ENCODE measurements around the gene TIPARP. TPM values are rescaled to one million over a fixed set of nuclear protein-coding genes. Genes with fewer than 3 reads are reported as not detected.
"Not testable (repeated sequence)": the region's sequence is repeated elsewhere in the genome, so short reads cannot be mapped to it uniquely, and the experiment has no call there.

Gene TIPARP
- total RNA-seq, 6 experiments from 2014 or later = 10.2 to 19.5 (median 16.4) TPM

GRCh38 chr3:156729460-156730179, 55.2 kb downstream of the TIPARP start:
- H3K9me3 ChIP-seq = no peaks in the 10 kb centered on the region
- H3K4me3 ChIP-seq = no peak overlapping the region
- no peak for TF ChIP-seq POLR2A (IDR thresholded peaks at IDR 0.05)
- TF ChIP-seq CTCF (IDR thresholded peaks at IDR 0.05) = no peak
- no CpG with 5 or more reads among the region's 2 CpGs for WGBS (ENCODE audit: insufficient coverage, low coverage, low lambda C conversion rate, missing lambda C conversion rate)
- DNase-seq (no peak), ATAC-seq (no peak)
- no peaks in the 10 kb centered on the region for H3K36me3 ChIP-seq
- no peaks in the 10 kb centered on the region for H3K4me1 ChIP-seq
- intact Hi-C loops (cut with DNase I) = no loop called here
- no peaks in the 10 kb centered on the region for H3K27me3 ChIP-seq
- H3K27ac ChIP-seq = no peak overlapping the region

GRCh38 chr3:156731813-156732212, 57.4 kb downstream of the TIPARP start:
- no peaks in the 10 kb centered on the region for H3K9me3 ChIP-seq
- intact Hi-C loops (cut with DNase I) = no loop called here
- H3K4me1 ChIP-seq = no peaks in the 10 kb centered on the region
- H3K36me3 ChIP-seq = no peaks in the 10 kb centered on the region
- no peak overlapping the region for H3K4me3 ChIP-seq
- H3K27me3 ChIP-seq = no peaks in the 10 kb centered on the region
- no peak for ATAC-seq
- no peak for DNase-seq
- TF ChIP-seq CTCF (IDR thresholded peaks at IDR 0.05) (no peak), POLR2A (IDR thresholded peaks at IDR 0.05) (no peak)
- H3K27ac ChIP-seq = no peak overlapping the region

GRCh38 chr3:156732261-156732660, 57.9 kb downstream of the TIPARP start:
- Histone ChIP-seq H3K9me3 (no peaks in the 10 kb centered on the region), H3K27me3 (no peaks in the 10 kb centered on the region), H3K36me3 (no peaks in the 10 kb centered on the region), H3K4me1 (no peaks in the 10 kb centered on the region), H3K27ac (no peak overlapping the region), H3K4me3 (no peak overlapping the region)
- intact Hi-C loops (cut with DNase I) = no loop called here
- DNase-seq = no peak
- no peak for TF ChIP-seq POLR2A (IDR thresholded peaks at IDR 0.05)
- no peak for TF ChIP-seq CTCF (IDR thresholded peaks at IDR 0.05)
- ATAC-seq = no peak
- 62% methylated on average over 6 of the region's 6 CpGs for WGBS (ENCODE audit: insufficient coverage, low coverage, low lambda C conversion rate, missing lambda C conversion rate)

GRCh38 chr3:156732715-156733421, 58.5 kb downstream of the TIPARP start:
- Histone ChIP-seq H3K27me3 (no peaks in the 10 kb centered on the region), H3K4me3 (no peak overlapping the region), H3K27ac (no peak overlapping the region), H3K36me3 (no peaks in the 10 kb centered on the region), H3K4me1 (no peaks in the 10 kb centered on the region), H3K9me3 (no peaks in the 10 kb centered on the region)
- intact Hi-C loops (cut with DNase I) = no loop called here
- no peak for DNase-seq
- no peak for ATAC-seq
- TF ChIP-seq CTCF (IDR thresholded peaks at IDR 0.05) = no peak
- TF ChIP-seq POLR2A (IDR thresholded peaks at IDR 0.05) = no peak
- 90% methylated on average over 3 of the region's 4 CpGs for WGBS (ENCODE audit: insufficient coverage, low coverage, low lambda C conversion rate, missing lambda C conversion rate)

GRCh38 chr3:156734661-156735060, 60.3 kb downstream of the TIPARP start:
- intact Hi-C loops (cut with DNase I); ATAC-seq; H3K4me1 ChIP-seq; H3K9me3 ChIP-seq; H3K27ac ChIP-seq; H3K27me3 ChIP-seq; H3K4me3 ChIP-seq; H3K36me3 ChIP-seq; DNase-seq: not testable (repeated sequence)
- 62% methylated on average over 3 of the region's 3 CpGs for WGBS (ENCODE audit: insufficient coverage, low coverage, low lambda C conversion rate, missing lambda C conversion rate)

Data from right lobe of liver (tissue), 6 donors.